GM12891 (cell line): ENCODE results near the gene NDC80.

Experiments used
- DNase-seq: peaks from one replicate; pipeline ENCODE4 v3.0.0; 2011; ENCODE audit warnings: low spot score; ENCODE audit not compliant: insufficient read length
- FAIRE-seq: peaks from 2 replicates; lab custom pipeline; 2011; peaks lifted over from hg19 to GRCh38; lab: Jason Lieb, UNC
- PAX5 ChIP-seq: IDR thresholded peaks from 2 replicates; pipeline ENCODE4 v1.6.1; 2011; ENCODE audit warnings: low read length, moderate library complexity, mild to moderate bottlenecking; ENCODE audit not compliant: insufficient read depth, severe bottlenecking
- POLR2A ChIP-seq: IDR thresholded peaks from 2 replicates; pipeline ENCODE4 v1.6.1; 2011; ENCODE audit warnings: low read depth, low read length, control low read depth
- POLR2AphosphoS5 ChIP-seq: IDR thresholded peaks from 2 replicates; pipeline ENCODE4 v1.6.1; 2011; ENCODE audit warnings: low read depth, low read length, control low read depth
- POU2F2 ChIP-seq: IDR thresholded peaks from 2 replicates; pipeline ENCODE4 v1.6.1; 2011; ENCODE audit warnings: low read depth, mild to moderate bottlenecking, control low read depth, low read length, moderate library complexity
- SPI1 ChIP-seq: IDR thresholded peaks from 2 replicates; pipeline ENCODE4 v1.6.1; 2011; ENCODE audit warnings: low read depth, low read length, control low read depth
- TAF1 ChIP-seq: IDR thresholded peaks from 2 replicates; pipeline ENCODE4 v1.6.1; 2011; ENCODE audit warnings: low read depth, low read length, control low read depth

The NDC80 gene

DNA sequence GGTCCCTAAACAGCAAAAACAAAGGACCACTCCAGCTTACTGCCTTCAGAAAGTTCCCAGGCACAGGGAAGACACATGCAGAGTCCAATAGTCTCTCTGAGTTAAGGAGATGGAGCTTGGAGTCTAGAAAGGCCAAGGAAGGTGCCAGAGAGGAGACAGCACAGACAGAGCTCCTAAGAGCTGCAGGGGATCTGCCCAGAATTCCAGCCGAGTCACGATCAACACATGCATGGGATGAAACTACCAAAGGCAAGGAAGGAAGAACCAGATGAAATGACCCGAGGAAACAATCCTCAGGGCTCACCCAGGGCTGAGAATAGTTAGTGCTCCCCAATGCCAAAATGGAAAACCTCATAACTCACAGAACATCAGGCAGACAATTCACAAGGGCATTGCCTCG is 15.5 kb upstream of the NDC80 start:
- DNase-seq (no peak), FAIRE-seq (no peak)
- no peak for TF ChIP-seq PAX5
- no peak for TF ChIP-seq POLR2AphosphoS5
- no peak for TF ChIP-seq SPI1

GRCh38 chr18:2557536-2557935 is 13.8 kb upstream of the NDC80 start:
- TF ChIP-seq POLR2A (no peak), POLR2AphosphoS5 (no peak), POU2F2 (no peak), TAF1 (no peak), SPI1 (no peak), PAX5 (no peak)
- FAIRE-seq (peak; percentile 13), DNase-seq (no peak)

GRCh38 chr18:2559249-2559648 is 12.1 kb upstream of the NDC80 start:
- no peak for FAIRE-seq
- TF ChIP-seq SPI1 (no peak), TAF1 (no peak), PAX5 (no peak), POU2F2 (no peak), POLR2AphosphoS5 (no peak), POLR2A (no peak)
- DNase-seq = no peak

DNA sequence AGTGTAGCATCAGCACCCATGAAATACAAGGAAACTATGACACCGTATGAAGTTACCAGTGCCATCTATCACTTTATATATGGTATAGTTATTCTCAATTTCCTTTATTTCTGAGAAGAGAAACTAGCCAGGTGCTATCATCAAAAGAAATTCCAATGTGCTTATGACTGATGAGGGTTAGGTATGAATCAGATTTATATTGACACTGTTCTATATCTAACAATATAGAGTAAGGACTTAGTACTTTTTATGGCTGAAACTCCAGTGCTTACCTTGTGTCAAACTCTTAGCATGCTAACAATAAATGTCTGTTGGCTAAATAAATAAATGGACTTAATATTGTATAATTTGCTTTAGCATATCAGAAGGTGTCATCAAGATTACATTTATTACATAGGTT is 7.0 kb upstream of the NDC80 start:
- DNase-seq (no peak), FAIRE-seq (no peak)
- TF ChIP-seq SPI1 (no peak), POU2F2 (no peak), TAF1 (no peak), POLR2A (no peak), POLR2AphosphoS5 (no peak)

DNA sequence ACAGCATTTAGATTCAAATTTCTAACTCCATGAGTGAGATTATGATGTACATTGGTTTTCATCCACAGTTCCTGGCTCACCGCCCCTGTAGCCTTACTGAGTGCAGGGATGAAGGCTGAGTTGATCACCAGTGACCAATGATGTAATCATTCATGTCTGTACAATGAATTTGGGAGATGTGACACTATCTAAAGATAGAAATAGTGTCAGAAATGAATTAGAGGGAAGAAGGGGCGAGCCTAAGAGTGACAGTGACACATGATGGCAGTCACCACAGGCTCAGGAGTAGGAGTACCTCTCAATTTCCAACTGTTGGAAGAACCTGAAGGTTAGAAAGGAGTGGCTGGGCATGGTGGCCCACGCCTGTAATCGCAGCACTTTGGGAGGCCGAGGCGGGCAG is 3.2 kb upstream of the NDC80 start:
- TF ChIP-seq POU2F2 = no peak
- TF ChIP-seq PAX5 = no peak
- TF ChIP-seq SPI1 = no peak
- TF ChIP-seq POLR2A = no peak
- TF ChIP-seq TAF1 = no peak
- no peak for TF ChIP-seq POLR2AphosphoS5
- FAIRE-seq = no peak
- no peak for DNase-seq

DNA sequence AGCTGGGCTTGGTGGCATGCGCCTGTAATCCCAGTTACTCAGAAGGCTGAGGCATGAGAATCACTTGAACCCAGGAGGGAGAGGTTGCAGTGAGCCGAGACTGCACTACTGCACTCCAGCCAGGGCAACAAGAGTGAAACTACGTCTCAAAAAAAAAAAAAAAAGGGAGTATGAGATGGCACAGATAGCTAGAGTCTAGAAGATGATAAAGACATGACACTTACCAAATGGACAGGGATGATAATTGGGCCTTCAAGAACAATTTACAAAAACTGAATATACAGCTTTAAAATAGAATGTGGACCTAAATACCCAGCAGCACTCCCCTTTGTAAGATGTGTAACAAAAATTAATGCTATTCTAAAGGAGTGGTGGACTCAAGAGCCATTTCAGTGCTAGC is 2.8 kb upstream of the NDC80 start:
- no peak for FAIRE-seq
- no peak for TF ChIP-seq TAF1
- TF ChIP-seq POU2F2 = no peak
- TF ChIP-seq PAX5 = no peak
- no peak for TF ChIP-seq POLR2AphosphoS5
- TF ChIP-seq SPI1 = no peak
- DNase-seq = no peak

DNA sequence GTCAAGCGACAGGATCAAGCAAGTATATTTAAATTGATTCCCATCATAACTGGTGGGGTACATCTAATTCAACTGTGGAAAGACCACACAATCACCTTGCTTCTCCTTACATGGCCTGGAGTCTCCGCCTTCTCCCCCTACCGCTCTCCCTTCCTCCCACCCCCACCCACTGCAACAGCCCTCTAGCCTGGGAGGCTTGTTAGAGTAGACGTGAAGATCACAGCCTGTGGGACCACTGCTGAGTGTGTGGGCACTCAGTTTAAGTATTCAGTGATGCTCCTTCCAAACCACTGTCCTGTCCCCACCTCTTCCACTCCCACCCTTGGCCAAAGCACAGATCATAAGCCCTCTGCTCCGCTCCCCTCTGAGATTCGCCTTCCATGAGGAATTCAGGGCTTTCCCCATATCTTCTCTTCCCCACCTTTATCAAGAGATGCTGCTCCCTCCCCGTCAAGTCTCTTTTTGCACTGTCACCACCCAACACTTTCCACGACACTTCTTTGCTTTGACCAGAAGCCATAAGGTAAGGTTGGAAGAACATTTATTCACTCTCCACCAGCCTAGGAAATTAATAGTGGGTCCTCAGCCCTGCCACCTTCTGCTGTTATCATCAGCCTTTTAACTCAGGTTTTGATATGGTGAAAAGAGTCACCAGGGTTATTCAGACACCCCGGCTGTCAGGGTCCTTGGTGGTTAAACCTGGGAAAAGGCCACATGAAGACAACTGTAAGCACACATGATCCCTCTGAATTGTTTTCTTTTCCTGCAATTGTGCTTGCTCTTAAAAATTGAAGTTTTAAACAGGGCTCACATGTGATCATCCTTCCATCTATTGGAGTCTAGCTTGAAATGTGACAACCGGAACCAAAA is 1.8 kb upstream of the NDC80 start:
- DNase-seq = no peak
- no peak for FAIRE-seq
- no peak for TF ChIP-seq TAF1
- no peak for TF ChIP-seq POLR2A
- TF ChIP-seq PAX5 = no peak
- TF ChIP-seq POLR2AphosphoS5 = no peak
- no peak for TF ChIP-seq POU2F2
- TF ChIP-seq SPI1 = no peak

- peak; percentile 83 for FAIRE-seq
- no peak for TF ChIP-seq PAX5
- no peak for TF ChIP-seq POU2F2
- no peak for TF ChIP-seq TAF1
- no peak for TF ChIP-seq SPI1
- no peak for TF ChIP-seq POLR2A
- no peak for TF ChIP-seq POLR2AphosphoS5
- DNase-seq = peak; percentile 35
Observed at GRCh38 chr18:2570772-2571199, 571 bp upstream of the NDC80 start.

GRCh38 chr18:2572171-2572569 is 813 bp downstream of the NDC80 start:
- no peak for TF ChIP-seq POLR2AphosphoS5
- no peak for TF ChIP-seq SPI1
- TF ChIP-seq POLR2A = no peak
- no peak for TF ChIP-seq PAX5
- no peak for TF ChIP-seq POU2F2
- TF ChIP-seq TAF1 = no peak
- DNase-seq (no peak), FAIRE-seq (peak; percentile 74)

- FAIRE-seq (no peak), DNase-seq (no peak)
- TF ChIP-seq SPI1 = no peak
- TF ChIP-seq POU2F2 = no peak
- TF ChIP-seq POLR2AphosphoS5 = no peak
- TF ChIP-seq PAX5 = no peak
- no peak for TF ChIP-seq TAF1
Observed at GRCh38 chr18:2572892-2573291, 1.5 kb downstream of the NDC80 start.
